GM23338 (cell line): Measurements from ENCODE around the gene SMC1A. TPM values are rescaled to one million over a fixed set of nuclear protein-coding genes. Genes with fewer than 3 reads are reported as not detected.

Experiments
- CREB1 ChIP-seq: fragments of 250-450 bp; sonication (Bioruptor Pico); IDR thresholded peaks from 2 replicates; pipeline ENCODE4 v1.5.0; 2020; ENCODE audit warnings: low read depth, mild to moderate bottlenecking, moderate library complexity
- NANOG ChIP-seq: IDR thresholded peaks from 2 replicates; pipeline ENCODE4 v1.6.1; 2016; ENCODE audit warnings: antibody characterized with exemption, borderline replicate concordance
- POLR2AphosphoS5 ChIP-seq: IDR thresholded peaks from 2 replicates; pipeline ENCODE4 v1.6.1; 2016; ENCODE audit warnings: antibody characterized with exemption, low read depth
- STAT1 ChIP-seq: IDR thresholded peaks from one replicate; pipeline ENCODE4 v1.6.1; 2016; ENCODE audit warnings: antibody characterized with exemption; ENCODE audit not compliant: unreplicated experiment
- ZNF114 ChIP-seq: fragments of 250-450 bp; sonication (Bioruptor Pico); IDR thresholded peaks from 2 replicates; pipeline ENCODE4 v1.5.0; 2020; ENCODE audit warnings: mild to moderate bottlenecking, moderate library complexity
- ZNF331 ChIP-seq: fragments of 250-450 bp; sonication (Bioruptor Pico); IDR thresholded peaks from 2 replicates; pipeline ENCODE4 v1.5.0; 2020; ENCODE audit warnings: low read depth, mild to moderate bottlenecking, moderate library complexity
- polyA plus RNA-seq: library from polyadenylated mRNA; unstranded; fragments of >200 nt; fragmentation: Nextera tagmentation; extraction: Ambion mirVana; gene quantifications from 2 replicates; pipeline ENCODE4 v1.2.1, GENCODE V29; 2016
- total RNA-seq: library from RNA; depleted of rRNA; stranded (reverse); fragments of >200 nt; shearing (Covaris generic); gene quantifications from 2 replicates; pipeline ENCODE4 v1.2.3, GENCODE V29; 2014
- TF ChIP-seq, protein P1 (sequence below): fragments of 250-450 bp; sonication (Bioruptor Pico); IDR thresholded peaks from 2 replicates; pipeline ENCODE4 v1.5.0; 2020; ENCODE audit warnings: mild to moderate bottlenecking, moderate library complexity
- TF ChIP-seq, protein P2 (sequence below): IDR thresholded peaks from 2 replicates; pipeline ENCODE4 v1.6.1; 2016; ENCODE audit warnings: antibody characterized with exemption
- TF ChIP-seq, protein P3 (sequence below): IDR thresholded peaks from one replicate; pipeline ENCODE4 v1.6.1; 2018; ENCODE audit warnings: antibody characterized with exemption; ENCODE audit not compliant: unreplicated experiment
- TF ChIP-seq, protein P4 (sequence below), 2 experiments: fragments of 200-600 bp in 1 of 2; sonication (generic) in 1 of 2; conservative IDR thresholded peaks; 2 replicates each; pipeline versions ENCODE4 v1.5.1 to v1.6.1; 2016 to 2017; ENCODE audit warnings: antibody characterized with exemption in 2 of 2, low read depth in 2 of 2, mild to moderate bottlenecking in 2 of 2, moderate library complexity in 1 of 2

Gene SMC1A
- total and polyA plus RNA-seq, 2 experiments from 2014 or later: 63.3 to 69.0 TPM

DNA sequence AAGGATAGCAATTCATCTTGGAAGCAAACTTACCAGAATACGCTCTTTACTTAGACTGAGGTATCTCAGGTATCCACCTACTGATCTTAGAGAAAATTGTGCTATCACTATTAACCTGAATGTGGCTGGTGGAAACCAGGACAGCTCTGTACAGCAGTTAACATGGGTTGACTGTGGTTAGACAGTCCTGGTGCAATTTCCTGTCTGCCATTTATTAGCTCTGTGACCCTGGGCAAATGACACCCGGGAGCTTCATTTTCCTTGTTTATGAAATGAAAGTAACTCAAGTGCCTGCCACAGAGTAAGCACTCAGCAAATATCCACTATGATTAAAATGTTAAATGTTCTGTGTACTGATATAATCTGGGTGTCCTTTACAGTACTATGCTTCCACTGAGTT is 60.0 kb downstream of the SMC1A start (continued):
- TF ChIP-seq, protein P1, sequence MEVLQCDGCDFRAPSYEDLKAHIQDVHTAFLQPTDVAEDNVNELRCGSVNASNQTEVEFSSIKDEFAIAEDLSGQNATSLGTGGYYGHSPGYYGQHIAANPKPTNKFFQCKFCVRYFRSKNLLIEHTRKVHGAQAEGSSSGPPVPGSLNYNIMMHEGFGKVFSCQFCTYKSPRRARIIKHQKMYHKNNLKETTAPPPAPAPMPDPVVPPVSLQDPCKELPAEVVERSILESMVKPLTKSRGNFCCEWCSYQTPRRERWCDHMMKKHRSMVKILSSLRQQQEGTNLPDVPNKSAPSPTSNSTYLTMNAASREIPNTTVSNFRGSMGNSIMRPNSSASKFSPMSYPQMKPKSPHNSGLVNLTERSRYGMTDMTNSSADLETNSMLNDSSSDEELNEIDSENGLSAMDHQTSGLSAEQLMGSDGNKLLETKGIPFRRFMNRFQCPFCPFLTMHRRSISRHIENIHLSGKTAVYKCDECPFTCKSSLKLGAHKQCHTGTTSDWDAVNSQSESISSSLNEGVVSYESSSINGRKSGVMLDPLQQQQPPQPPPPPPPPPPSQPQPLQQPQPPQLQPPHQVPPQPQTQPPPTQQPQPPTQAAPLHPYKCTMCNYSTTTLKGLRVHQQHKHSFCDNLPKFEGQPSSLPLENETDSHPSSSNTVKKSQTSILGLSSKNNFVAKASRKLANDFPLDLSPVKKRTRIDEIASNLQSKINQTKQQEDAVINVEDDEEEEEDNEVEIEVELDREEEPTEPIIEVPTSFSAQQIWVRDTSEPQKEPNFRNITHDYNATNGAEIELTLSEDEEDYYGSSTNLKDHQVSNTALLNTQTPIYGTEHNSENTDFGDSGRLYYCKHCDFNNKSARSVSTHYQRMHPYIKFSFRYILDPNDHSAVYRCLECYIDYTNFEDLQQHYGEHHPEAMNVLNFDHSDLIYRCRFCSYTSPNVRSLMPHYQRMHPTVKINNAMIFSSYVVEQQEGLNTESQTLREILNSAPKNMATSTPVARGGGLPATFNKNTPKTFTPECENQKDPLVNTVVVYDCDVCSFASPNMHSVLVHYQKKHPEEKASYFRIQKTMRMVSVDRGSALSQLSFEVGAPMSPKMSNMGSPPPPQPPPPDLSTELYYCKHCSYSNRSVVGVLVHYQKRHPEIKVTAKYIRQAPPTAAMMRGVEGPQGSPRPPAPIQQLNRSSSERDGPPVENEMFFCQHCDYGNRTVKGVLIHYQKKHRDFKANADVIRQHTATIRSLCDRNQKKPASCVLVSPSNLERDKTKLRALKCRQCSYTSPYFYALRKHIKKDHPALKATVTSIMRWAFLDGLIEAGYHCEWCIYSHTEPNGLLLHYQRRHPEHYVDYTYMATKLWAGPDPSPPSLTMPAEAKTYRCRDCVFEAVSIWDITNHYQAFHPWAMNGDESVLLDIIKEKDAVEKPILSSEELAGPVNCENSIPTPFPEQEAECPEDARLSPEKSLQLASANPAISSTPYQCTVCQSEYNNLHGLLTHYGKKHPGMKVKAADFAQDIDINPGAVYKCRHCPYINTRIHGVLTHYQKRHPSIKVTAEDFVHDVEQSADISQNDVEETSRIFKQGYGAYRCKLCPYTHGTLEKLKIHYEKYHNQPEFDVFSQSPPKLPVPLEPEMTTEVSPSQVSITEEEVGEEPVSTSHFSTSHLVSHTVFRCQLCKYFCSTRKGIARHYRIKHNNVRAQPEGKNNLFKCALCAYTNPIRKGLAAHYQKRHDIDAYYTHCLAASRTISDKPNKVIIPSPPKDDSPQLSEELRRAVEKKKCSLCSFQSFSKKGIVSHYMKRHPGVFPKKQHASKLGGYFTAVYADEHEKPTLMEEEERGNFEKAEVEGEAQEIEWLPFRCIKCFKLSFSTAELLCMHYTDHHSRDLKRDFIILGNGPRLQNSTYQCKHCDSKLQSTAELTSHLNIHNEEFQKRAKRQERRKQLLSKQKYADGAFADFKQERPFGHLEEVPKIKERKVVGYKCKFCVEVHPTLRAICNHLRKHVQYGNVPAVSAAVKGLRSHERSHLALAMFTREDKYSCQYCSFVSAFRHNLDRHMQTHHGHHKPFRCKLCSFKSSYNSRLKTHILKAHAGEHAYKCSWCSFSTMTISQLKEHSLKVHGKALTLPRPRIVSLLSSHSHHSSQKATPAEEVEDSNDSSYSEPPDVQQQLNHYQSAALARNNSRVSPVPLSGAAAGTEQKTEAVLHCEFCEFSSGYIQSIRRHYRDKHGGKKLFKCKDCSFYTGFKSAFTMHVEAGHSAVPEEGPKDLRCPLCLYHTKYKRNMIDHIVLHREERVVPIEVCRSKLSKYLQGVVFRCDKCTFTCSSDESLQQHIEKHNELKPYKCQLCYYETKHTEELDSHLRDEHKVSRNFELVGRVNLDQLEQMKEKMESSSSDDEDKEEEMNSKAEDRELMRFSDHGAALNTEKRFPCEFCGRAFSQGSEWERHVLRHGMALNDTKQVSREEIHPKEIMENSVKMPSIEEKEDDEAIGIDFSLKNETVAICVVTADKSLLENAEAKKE (CRISPR knock-in tag): no peak
- TF ChIP-seq, protein P2, sequence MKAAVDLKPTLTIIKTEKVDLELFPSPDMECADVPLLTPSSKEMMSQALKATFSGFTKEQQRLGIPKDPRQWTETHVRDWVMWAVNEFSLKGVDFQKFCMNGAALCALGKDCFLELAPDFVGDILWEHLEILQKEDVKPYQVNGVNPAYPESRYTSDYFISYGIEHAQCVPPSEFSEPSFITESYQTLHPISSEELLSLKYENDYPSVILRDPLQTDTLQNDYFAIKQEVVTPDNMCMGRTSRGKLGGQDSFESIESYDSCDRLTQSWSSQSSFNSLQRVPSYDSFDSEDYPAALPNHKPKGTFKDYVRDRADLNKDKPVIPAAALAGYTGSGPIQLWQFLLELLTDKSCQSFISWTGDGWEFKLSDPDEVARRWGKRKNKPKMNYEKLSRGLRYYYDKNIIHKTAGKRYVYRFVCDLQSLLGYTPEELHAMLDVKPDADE: no peak
- TF ChIP-seq NANOG (no peak), STAT1 (no peak), ZNF331 (CRISPR knock-in tag) (no peak), POLR2AphosphoS5 (no peak), CREB1 (CRISPR knock-in tag) (no peak), ZNF114 (CRISPR knock-in tag) (no peak)
- TF ChIP-seq, protein P3, sequence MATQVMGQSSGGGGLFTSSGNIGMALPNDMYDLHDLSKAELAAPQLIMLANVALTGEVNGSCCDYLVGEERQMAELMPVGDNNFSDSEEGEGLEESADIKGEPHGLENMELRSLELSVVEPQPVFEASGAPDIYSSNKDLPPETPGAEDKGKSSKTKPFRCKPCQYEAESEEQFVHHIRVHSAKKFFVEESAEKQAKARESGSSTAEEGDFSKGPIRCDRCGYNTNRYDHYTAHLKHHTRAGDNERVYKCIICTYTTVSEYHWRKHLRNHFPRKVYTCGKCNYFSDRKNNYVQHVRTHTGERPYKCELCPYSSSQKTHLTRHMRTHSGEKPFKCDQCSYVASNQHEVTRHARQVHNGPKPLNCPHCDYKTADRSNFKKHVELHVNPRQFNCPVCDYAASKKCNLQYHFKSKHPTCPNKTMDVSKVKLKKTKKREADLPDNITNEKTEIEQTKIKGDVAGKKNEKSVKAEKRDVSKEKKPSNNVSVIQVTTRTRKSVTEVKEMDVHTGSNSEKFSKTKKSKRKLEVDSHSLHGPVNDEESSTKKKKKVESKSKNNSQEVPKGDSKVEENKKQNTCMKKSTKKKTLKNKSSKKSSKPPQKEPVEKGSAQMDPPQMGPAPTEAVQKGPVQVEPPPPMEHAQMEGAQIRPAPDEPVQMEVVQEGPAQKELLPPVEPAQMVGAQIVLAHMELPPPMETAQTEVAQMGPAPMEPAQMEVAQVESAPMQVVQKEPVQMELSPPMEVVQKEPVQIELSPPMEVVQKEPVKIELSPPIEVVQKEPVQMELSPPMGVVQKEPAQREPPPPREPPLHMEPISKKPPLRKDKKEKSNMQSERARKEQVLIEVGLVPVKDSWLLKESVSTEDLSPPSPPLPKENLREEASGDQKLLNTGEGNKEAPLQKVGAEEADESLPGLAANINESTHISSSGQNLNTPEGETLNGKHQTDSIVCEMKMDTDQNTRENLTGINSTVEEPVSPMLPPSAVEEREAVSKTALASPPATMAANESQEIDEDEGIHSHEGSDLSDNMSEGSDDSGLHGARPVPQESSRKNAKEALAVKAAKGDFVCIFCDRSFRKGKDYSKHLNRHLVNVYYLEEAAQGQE: no peak
- TF ChIP-seq, protein P4, sequence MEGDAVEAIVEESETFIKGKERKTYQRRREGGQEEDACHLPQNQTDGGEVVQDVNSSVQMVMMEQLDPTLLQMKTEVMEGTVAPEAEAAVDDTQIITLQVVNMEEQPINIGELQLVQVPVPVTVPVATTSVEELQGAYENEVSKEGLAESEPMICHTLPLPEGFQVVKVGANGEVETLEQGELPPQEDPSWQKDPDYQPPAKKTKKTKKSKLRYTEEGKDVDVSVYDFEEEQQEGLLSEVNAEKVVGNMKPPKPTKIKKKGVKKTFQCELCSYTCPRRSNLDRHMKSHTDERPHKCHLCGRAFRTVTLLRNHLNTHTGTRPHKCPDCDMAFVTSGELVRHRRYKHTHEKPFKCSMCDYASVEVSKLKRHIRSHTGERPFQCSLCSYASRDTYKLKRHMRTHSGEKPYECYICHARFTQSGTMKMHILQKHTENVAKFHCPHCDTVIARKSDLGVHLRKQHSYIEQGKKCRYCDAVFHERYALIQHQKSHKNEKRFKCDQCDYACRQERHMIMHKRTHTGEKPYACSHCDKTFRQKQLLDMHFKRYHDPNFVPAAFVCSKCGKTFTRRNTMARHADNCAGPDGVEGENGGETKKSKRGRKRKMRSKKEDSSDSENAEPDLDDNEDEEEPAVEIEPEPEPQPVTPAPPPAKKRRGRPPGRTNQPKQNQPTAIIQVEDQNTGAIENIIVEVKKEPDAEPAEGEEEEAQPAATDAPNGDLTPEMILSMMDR (conservative IDR thresholded peaks at IDR 0.05; ENCODE audit: low read depth in 2 of 2): no peak
